Aorta (tissue), 5 donors: ENCODE measurements around the gene ZNF438. TPM values are rescaled to one million over a fixed set of nuclear protein-coding genes. Genes with fewer than 3 reads are reported as not detected.
"Not testable (repeated sequence)": the region's sequence is repeated elsewhere in the genome, so short reads cannot be mapped to it uniquely, and the experiment has no call there.

Experiments used
- ATAC-seq: fragments of 200-7000 bp; cut with Tn5 transposase; one replicate; pipeline ENCODE4 v1.9.1; 2022; ENCODE audit warnings: moderate library complexity; ENCODE audit not compliant: low FRiP score
- DNase-seq, 2 donors: peaks; one replicate each; pipeline ENCODE4 v3.0.0-alpha.2; 2020
- H3K27ac ChIP-seq, 2 donors: one replicate each; pipeline ENCODE4 v1.5.1; 2013; ENCODE audit warnings: low read length in 2 of 2, mild to moderate bottlenecking in 2 of 2, moderate library complexity in 2 of 2, control low read depth in 1 of 2, inconsistent platforms in 1 of 2, low read depth in 1 of 2
- H3K27me3 ChIP-seq, 2 donors: one replicate each; pipeline ENCODE4 v1.6.1; 2013; ENCODE audit warnings: control low read depth in 1 of 2, low read length in 1 of 2, mild to moderate bottlenecking in 1 of 2, moderate library complexity in 1 of 2; ENCODE audit not compliant: insufficient read depth in 2 of 2, control insufficient read depth in 1 of 2
- H3K36me3 ChIP-seq, 2 donors: one replicate each; pipeline ENCODE4 v1.6.1; 2013; ENCODE audit warnings: control low read depth in 1 of 2, low read length in 1 of 2, mild to moderate bottlenecking in 1 of 2; ENCODE audit not compliant: insufficient read depth in 2 of 2, control insufficient read depth in 1 of 2
- H3K4me1 ChIP-seq, 2 donors: one replicate each; pipeline ENCODE4 v1.6.1; 2013; ENCODE audit warnings: low read length in 2 of 2, control low read depth in 1 of 2, mild to moderate bottlenecking in 1 of 2, moderate library complexity in 1 of 2; ENCODE audit not compliant: insufficient read depth in 2 of 2, control insufficient read depth in 1 of 2
- H3K4me3 ChIP-seq, 2 donors: one replicate each; pipeline ENCODE4 v1.5.1; 2013; ENCODE audit warnings: low read length in 2 of 2, control low read depth in 1 of 2, mild to moderate bottlenecking in 1 of 2
- H3K9me3 ChIP-seq: one replicate; pipeline ENCODE4 v1.6.1; 2013; ENCODE audit warnings: mild to moderate bottlenecking, low read length; ENCODE audit not compliant: control insufficient read depth
- WGBS, 2 donors: extraction: QIAGEN DNeasy Blood & Tissue Kit; methylation state at CpG; one replicate each; pipeline ENCODE4 v1.1.7; 2013; 5-methylcytosine and 5-hydroxymethylcytosine counted together
- intact Hi-C, 2 donors: fragments of 100-400 bp; cut with DNase I; formaldehyde crosslinking; loops; one replicate each; pipeline versions ENCODE4 v1.14.2 to v1.15.0; 2022
- polyA plus RNA-seq, 2 donors: library from polyadenylated mRNA; stranded (reverse); fragments of 200-250 nt; gene quantifications; one replicate each; pipeline ENCODE4 v1.2.3, GENCODE V29; 2013
- total RNA-seq, 2 donors: library from RNA; stranded (reverse); fragmentation: NEBNext Ultra II Directional; extraction: Animal tissue kit (Norgen Biotek cat#: 25700); gene quantifications; one replicate each; pipeline ENCODE4 v1.2.1, GENCODE V29; 2021
- donor health status: healthy with polysubstance abuse.
- donor health status: Bipolar disorder and iron deficiency.
- donor health status: DM: no; HTN: no; CAD: no.
- donor health status: DM: no; HTN: no; CAD: no.
- donor health status: DM: yes; HTN: yes; CAD: no.

The ZNF438 gene
- total and polyA plus RNA-seq, 4 donors: 10.6 to 16.5 (median 12.5) TPM

GRCh38 chr10:30983209-30983608, 48.5 kb downstream of the ZNF438 start:
- H3K27me3 ChIP-seq, H3K36me3 ChIP-seq, DNase-seq, H3K4me3 ChIP-seq, H3K9me3 ChIP-seq, intact Hi-C loops, H3K27ac ChIP-seq, ATAC-seq, H3K4me1 ChIP-seq: not testable (repeated sequence)
- 94 to 99% methylated on average over 6 of the region's 6 CpGs for WGBS, 2 donors

GRCh38 chr10:30980951-30981616, 50.6 kb downstream of the ZNF438 start:
- Histone ChIP-seq H3K9me3 (no peaks in the 10 kb centered on the region), H3K27ac (no peak overlapping the region), H3K27me3 (no peaks in the 10 kb centered on the region), H3K4me1 (peaks cover 0 to 6% of the 10 kb centered on the region in 2 donors), H3K36me3 (no peaks in the 10 kb centered on the region), H3K4me3 (no peak overlapping the region)
- intact Hi-C loops: no loop called here
- ATAC-seq (peak; percentile 76), DNase-seq (no peak)
- WGBS, 2 donors: 42 to 43% methylated on average over 7 of the region's 7 CpGs

- intact Hi-C loops: loop anchor here in 1 of 2 donors (10.0 kb wide), 1 partner anchor 165 kb away; no protein-coding TSS in a partner anchor
- Histone ChIP-seq H3K4me1 (peaks cover 0 to 10% of the 10 kb centered on the region in 2 donors), H3K27ac (no peak overlapping the region), H3K9me3 (no peaks in the 10 kb centered on the region), H3K4me3 (no peak overlapping the region), H3K36me3 (no peaks in the 10 kb centered on the region), H3K27me3 (no peaks in the 10 kb centered on the region)
- no peak for DNase-seq
- WGBS, 2 donors: 92 to 95% methylated on average over 4 of the region's 4 CpGs
- ATAC-seq: no peak
Observed at GRCh38 chr10:30979956-30980355, 51.7 kb downstream of the ZNF438 start.

- H3K27ac ChIP-seq: no peak overlapping the region
- DNase-seq (no peak), ATAC-seq (no peak)
- H3K4me3 ChIP-seq: no peak overlapping the region
- WGBS, 2 donors: 97 to 99% methylated on average over 2 of the region's 2 CpGs
- no peaks in the 10 kb centered on the region for H3K36me3 ChIP-seq
- H3K27me3 ChIP-seq: no peaks in the 10 kb centered on the region
- H3K9me3 ChIP-seq: no peaks in the 10 kb centered on the region
- intact Hi-C loops: loop anchor here in 1 of 2 donors (10.0 kb wide), 1 partner anchor 164 kb away; no protein-coding TSS in a partner anchor
- peaks cover under 1 to 11% of the 10 kb centered on the region in 2 donors for H3K4me1 ChIP-seq
Observed at GRCh38 chr10:30978843-30979242, 52.8 kb downstream of the ZNF438 start.

GRCh38 chr10:30977385-30977784, 54.3 kb downstream of the ZNF438 start:
- H3K27ac ChIP-seq: no peak overlapping the region
- H3K9me3 ChIP-seq: no peaks in the 10 kb centered on the region
- no peak for ATAC-seq
- WGBS, 2 donors: 91 to 96% methylated on average over 8 of the region's 8 CpGs
- peaks cover 4 to 7% of the 10 kb centered on the region in 2 donors for H3K4me1 ChIP-seq
- H3K27me3 ChIP-seq: no peaks in the 10 kb centered on the region
- H3K36me3 ChIP-seq: no peaks in the 10 kb centered on the region
- intact Hi-C loops: loop anchor here in 1 of 2 donors (10.0 kb wide), 1 partner anchor 163 kb away; no protein-coding TSS in a partner anchor
- DNase-seq: no peak
- H3K4me3 ChIP-seq: no peak overlapping the region

GRCh38 chr10:30974773-30975415, 56.8 kb downstream of the ZNF438 start:
- 61 to 85% methylated on average over 1 of the region's 1 CpG for WGBS, 2 donors

GRCh38 chr10:30974355-30974754, 57.3 kb downstream of the ZNF438 start:
- ATAC-seq: no peak
- no peak for DNase-seq
- intact Hi-C loops: loop anchor here in 1 of 2 donors (10.0 kb wide), 1 partner anchor 160 kb away; no protein-coding TSS in a partner anchor
- Histone ChIP-seq H3K9me3 (no peaks in the 10 kb centered on the region), H3K4me1 (peaks cover 4 to 10% of the 10 kb centered on the region in 2 donors), H3K4me3 (no peak overlapping the region), H3K27ac (peak overlapping the region; percentile 8 to 76), H3K27me3 (no peaks in the 10 kb centered on the region), H3K36me3 (no peaks in the 10 kb centered on the region)
- WGBS, 2 donors: 58 to 59% methylated on average over 5 of the region's 5 CpGs

More at GRCh38 chr10:30974773-30975415, 56.8 kb downstream of the ZNF438 start:
- Histone ChIP-seq H3K4me3 (no peak overlapping the region), H3K27ac (peak overlapping the region; percentile 76 to 80), H3K4me1 (peaks cover 4 to 13% of the 10 kb centered on the region in 2 donors), H3K9me3 (no peaks in the 10 kb centered on the region), H3K27me3 (no peaks in the 10 kb centered on the region), H3K36me3 (no peaks in the 10 kb centered on the region)
- ATAC-seq (peak; percentile 81), DNase-seq (no peak)
- intact Hi-C loops: loop anchor here in 1 of 2 donors (10.0 kb wide), 1 partner anchor 160 kb away; no protein-coding TSS in a partner anchor

- H3K4me3 ChIP-seq: no peak overlapping the region
- no peaks in the 10 kb centered on the region for H3K9me3 ChIP-seq
- ATAC-seq (no peak), DNase-seq (peak in 1 of 2 donors; percentile 43)
- intact Hi-C loops: loop anchor here in 1 of 2 donors (10.0 kb wide), 1 partner anchor 159 kb away; no protein-coding TSS in a partner anchor
- H3K27me3 ChIP-seq: no peaks in the 10 kb centered on the region
- no peaks in the 10 kb centered on the region for H3K36me3 ChIP-seq
- peaks cover 4 to 11% of the 10 kb centered on the region in 2 donors for H3K4me1 ChIP-seq
- 33 to 41% methylated on average over 6 of the region's 6 CpGs for WGBS, 2 donors
- H3K27ac ChIP-seq: peak overlapping the region; percentile 8 to 71
Observed at GRCh38 chr10:30973737-30974136, 57.9 kb downstream of the ZNF438 start.
